ENCODE results near the gene MYCL.

- TF ChIP-seq POLR2A (IDR thresholded peaks at IDR 0.05; ENCODE audit: low read length) (no peak), GATA1 (IDR thresholded peaks at IDR 0.05; ENCODE audit: low read depth, low read length) (no peak)
These were observed 6.1 kb upstream of the MYCL start for GRCh38 chr1:39907528-39908453.
